ENCODE results near the gene SPON2. TPM values are rescaled to one million over a fixed set of nuclear protein-coding genes. Genes with fewer than 3 reads are reported as not detected.
A peak's percentile ranks its signal among the peaks of the same experiment; 100 is the strongest.

SPON2 gene
- total RNA-seq, 4 donors from 2014 or later = 39.3 to 91.0 (median 45.5) TPM

- Histone ChIP-seq H3K9me3 (no peaks in the 10 kb centered on the region), H3K4me3 (no peak overlapping the region), H3K4me1 (peaks cover 5 to 100% (median 74%) of the 10 kb centered on the region in 4 donors), H3K27me3 (no peaks in the 10 kb centered on the region), H3K27ac (peak overlapping the region in 2 of 4 donors; percentile 63 to 81), H3K36me3 (peaks cover 0 to 52% (median 15%) of the 10 kb centered on the region in 3 donors)
- 74 to 86% methylated on average over 13 of the region's 13 CpGs for whole genome bisulfite sequencing, 2 donors
- no peak for DNase-seq (ENCODE audit: low spot score in 2 of 2)
- TF ChIP-seq EP300 (IDR thresholded peaks at IDR 0.05) (no peak), POLR2A (IDR thresholded peaks at IDR 0.05) (no peak)
- TF ChIP-seq, protein P1, sequence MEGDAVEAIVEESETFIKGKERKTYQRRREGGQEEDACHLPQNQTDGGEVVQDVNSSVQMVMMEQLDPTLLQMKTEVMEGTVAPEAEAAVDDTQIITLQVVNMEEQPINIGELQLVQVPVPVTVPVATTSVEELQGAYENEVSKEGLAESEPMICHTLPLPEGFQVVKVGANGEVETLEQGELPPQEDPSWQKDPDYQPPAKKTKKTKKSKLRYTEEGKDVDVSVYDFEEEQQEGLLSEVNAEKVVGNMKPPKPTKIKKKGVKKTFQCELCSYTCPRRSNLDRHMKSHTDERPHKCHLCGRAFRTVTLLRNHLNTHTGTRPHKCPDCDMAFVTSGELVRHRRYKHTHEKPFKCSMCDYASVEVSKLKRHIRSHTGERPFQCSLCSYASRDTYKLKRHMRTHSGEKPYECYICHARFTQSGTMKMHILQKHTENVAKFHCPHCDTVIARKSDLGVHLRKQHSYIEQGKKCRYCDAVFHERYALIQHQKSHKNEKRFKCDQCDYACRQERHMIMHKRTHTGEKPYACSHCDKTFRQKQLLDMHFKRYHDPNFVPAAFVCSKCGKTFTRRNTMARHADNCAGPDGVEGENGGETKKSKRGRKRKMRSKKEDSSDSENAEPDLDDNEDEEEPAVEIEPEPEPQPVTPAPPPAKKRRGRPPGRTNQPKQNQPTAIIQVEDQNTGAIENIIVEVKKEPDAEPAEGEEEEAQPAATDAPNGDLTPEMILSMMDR (IDR thresholded peaks at IDR 0.05) = no peak
These were observed 39.0 kb upstream of the SPON2 start for GRCh38 chr4:1211371-1211770.

DNA sequence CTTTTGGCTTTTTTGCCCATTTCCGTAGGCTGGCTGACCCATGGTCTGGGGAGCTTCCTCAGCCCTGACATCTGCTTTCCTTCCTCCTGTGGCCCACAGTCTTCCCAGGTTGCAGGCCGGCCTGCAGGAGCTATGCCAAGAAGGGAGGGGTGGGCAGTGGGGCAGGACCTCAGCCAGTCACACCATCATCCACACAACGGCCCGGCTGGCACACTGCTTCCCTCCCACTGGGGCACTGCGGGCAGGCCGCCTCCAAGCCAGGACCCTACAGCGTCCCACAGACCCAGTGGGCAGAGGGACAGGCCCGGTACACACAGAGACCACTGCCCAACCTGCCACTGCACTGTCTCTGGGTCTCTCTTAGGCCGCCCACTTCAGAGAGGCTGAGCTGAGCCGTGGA, 38.6 kb upstream of the SPON2 start:
- no peaks in the 10 kb centered on the region for H3K27me3 ChIP-seq
- H3K4me3 ChIP-seq = no peak overlapping the region
- DNase-seq (ENCODE audit: low spot score in 2 of 2) = no peak
- 56 to 65% methylated on average over 10 of the region's 10 CpGs for WGBS, 2 donors
- TF ChIP-seq, protein P1 (IDR thresholded peaks at IDR 0.05) = no peak
- no peak for TF ChIP-seq EP300 (IDR thresholded peaks at IDR 0.05)
- TF ChIP-seq POLR2A (IDR thresholded peaks at IDR 0.05) = no peak
- no peaks in the 10 kb centered on the region for H3K9me3 ChIP-seq
- peaks cover 0 to 48% (median 12%) of the 10 kb centered on the region in 3 donors for H3K36me3 ChIP-seq
- peak overlapping the region in 2 of 4 donors; percentile 63 to 81 for H3K27ac ChIP-seq
- H3K4me1 ChIP-seq = peaks cover 5 to 100% (median 72%) of the 10 kb centered on the region in 4 donors

DNA sequence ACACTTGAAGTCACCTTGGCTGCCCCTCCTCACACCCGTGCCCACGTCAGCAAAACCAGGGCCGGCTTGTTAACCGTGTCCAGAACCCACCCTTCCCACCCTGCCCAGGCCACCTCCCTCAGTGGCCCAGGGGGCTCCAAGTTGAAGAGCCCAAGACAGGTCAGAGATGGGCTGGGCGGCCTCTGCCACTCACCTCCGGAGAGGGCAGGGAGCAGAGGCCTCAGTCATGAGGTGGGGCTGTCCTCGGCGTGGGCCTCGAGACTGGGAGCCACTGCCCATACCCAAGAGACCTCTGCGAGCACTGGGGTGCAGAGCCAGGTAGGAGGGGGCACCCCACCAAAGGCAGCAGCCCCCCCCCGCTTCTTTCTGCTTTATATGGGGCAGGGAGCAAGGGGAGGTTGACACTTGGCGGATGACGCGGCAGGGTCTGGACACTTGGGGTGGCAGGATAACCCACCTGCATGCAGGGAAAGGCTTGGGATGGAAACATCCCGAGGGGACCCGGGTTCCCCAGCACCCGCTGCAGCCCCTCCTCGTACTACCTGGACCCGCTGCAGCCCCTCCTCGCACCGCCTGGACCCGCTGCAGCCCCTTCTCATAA, 38.0 kb upstream of the SPON2 start:
- Histone ChIP-seq H3K4me1 (peaks cover 5 to 95% (median 68%) of the 10 kb centered on the region in 4 donors), H3K27ac (peak overlapping the region; percentile 8 to 81 (median 52)), H3K36me3 (peaks cover 0 to 42% (median 6%) of the 10 kb centered on the region in 3 donors), H3K4me3 (peak overlapping the region in 1 of 4 donors; percentile 12), H3K27me3 (no peaks in the 10 kb centered on the region), H3K9me3 (no peaks in the 10 kb centered on the region)
- TF ChIP-seq EP300 (IDR thresholded peaks at IDR 0.05) (no peak), POLR2A (IDR thresholded peaks at IDR 0.05) (no peak)
- TF ChIP-seq, protein P1 (IDR thresholded peaks at IDR 0.05) = no peak
- WGBS, 2 donors = 51 to 69% methylated on average over 14 to 19 of the region's 22 CpGs
- DNase-seq (ENCODE audit: low spot score in 2 of 2) = no peak

DNA sequence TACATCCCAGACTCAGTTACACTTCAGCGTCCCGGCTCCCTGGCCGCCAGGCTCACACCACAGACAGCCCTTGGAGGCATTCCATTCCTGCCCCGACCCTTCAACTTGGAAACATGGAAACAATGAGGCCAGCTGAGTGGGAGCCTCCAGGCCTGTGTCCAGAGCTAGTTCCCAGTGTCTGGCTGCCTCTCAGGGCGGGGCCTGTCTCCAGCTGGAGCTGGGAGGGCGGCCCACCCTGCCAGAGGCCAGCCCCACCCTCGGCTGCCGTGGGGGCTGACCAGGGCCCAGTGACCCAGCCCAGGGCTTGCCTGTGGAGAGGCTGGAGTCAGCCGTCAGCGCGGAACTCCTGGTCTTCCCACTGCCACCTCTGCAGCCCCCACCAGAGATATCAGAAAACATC, 37.4 kb upstream of the SPON2 start:
- H3K27me3 ChIP-seq = no peaks in the 10 kb centered on the region
- H3K9me3 ChIP-seq = no peaks in the 10 kb centered on the region
- 18 to 19% methylated on average over 7 to 11 of the region's 11 CpGs for WGBS, 2 donors
- DNase-seq (ENCODE audit: low spot score in 2 of 2) = peak; percentile 54 to 66
- peak in 1 of 2 donors; percentile 81 for TF ChIP-seq EP300 (IDR thresholded peaks at IDR 0.05)
- TF ChIP-seq, protein P1 (IDR thresholded peaks at IDR 0.05) = no peak
- peak overlapping the region; percentile 35 to 81 (median 53) for H3K27ac ChIP-seq
- peaks cover 5 to 93% (median 63%) of the 10 kb centered on the region in 4 donors for H3K4me1 ChIP-seq
- H3K36me3 ChIP-seq = peaks cover 0 to 37% (median 5%) of the 10 kb centered on the region in 3 donors
- H3K4me3 ChIP-seq = peak overlapping the region in 1 of 4 donors; percentile 12

GRCh38 chr4:1208970-1209704, 36.8 kb upstream of the SPON2 start:
- Histone ChIP-seq H3K9me3 (no peaks in the 10 kb centered on the region), H3K36me3 (peaks cover 0 to 30% (median 5%) of the 10 kb centered on the region in 3 donors), H3K4me1 (peaks cover 5 to 86% (median 59%) of the 10 kb centered on the region in 4 donors), H3K27me3 (no peaks in the 10 kb centered on the region), H3K4me3 (no peak overlapping the region), H3K27ac (peak overlapping the region; percentile 35 to 81 (median 54))
- no peak for DNase-seq (ENCODE audit: low spot score in 2 of 2)
- 55 to 56% methylated on average over 31 of the region's 31 CpGs for WGBS, 2 donors
- TF ChIP-seq EP300 (IDR thresholded peaks at IDR 0.05) (no peak), POLR2A (IDR thresholded peaks at IDR 0.05) (no peak)
- TF ChIP-seq, protein P1 (IDR thresholded peaks at IDR 0.05) = no peak

Data from tibial nerve (tissue), 4 donors.